Tibial artery (tissue), 4 donors: Measurements from ENCODE around the gene KIF4B.

Source experiments
- DNase-seq, 2 donors: peaks; one replicate each; pipeline ENCODE4 v3.0.0-alpha.2; 2019
- H3K27ac ChIP-seq, 2 donors: fragments of 200-600 bp; sonication (generic) in 1 of 2; 1 replicate in 1 of 2; 2 replicates in 1 of 2; pipeline ENCODE4 v1.5.1; 2018 to 2019; ENCODE audit warnings: mild to moderate bottlenecking in 1 of 2
- H3K27me3 ChIP-seq, 2 donors: fragments of 200-600 bp; sonication (generic) in 1 of 2; one replicate each; pipeline versions ENCODE4 v1.5.1 to v1.6.0; 2016 to 2019
- H3K36me3 ChIP-seq, 3 donors: fragments of 200-600 bp; sonication (generic) in 2 of 3; one replicate each; pipeline ENCODE4 v1.5.1; 2016 to 2019; ENCODE audit warnings: mild to moderate bottlenecking in 2 of 3
- H3K4me1 ChIP-seq, 4 donors: fragments of 200-600 bp; sonication (generic) in 2 of 4; 1 replicate in 3 of 4; 2 replicates in 1 of 4; pipeline ENCODE4 v1.5.1; 2016 to 2019
- H3K4me3 ChIP-seq, 2 donors: fragments of 200-600 bp; sonication (generic) in 1 of 2; 1 replicate in 1 of 2; 2 replicates in 1 of 2; pipeline ENCODE4 v1.5.1; 2018 to 2019; ENCODE audit warnings: mild to moderate bottlenecking in 2 of 2
- H3K9me3 ChIP-seq, 3 donors: fragments of 200-600 bp; sonication (generic) in 1 of 3; one replicate each; pipeline ENCODE4 v1.5.1; 2016 to 2019
- intact Hi-C: fragments of 100-400 bp; cut with DNase I; formaldehyde crosslinking; loops from one replicate; pipeline ENCODE4 v1.15.0; 2023; ENCODE audit warnings: low total_unique reads
- TF ChIP-seq, protein P1 (sequence below), 2 experiments: fragments of 200-600 bp in 1 of 2; fragments of 450-650 bp in 1 of 2; IDR thresholded peaks; one replicate each; pipeline ENCODE4 v1.5.1; 2017 to 2019; ENCODE audit warnings: antibody characterized with exemption in 2 of 2, mild to moderate bottlenecking in 1 of 2, moderate library complexity in 1 of 2

KIF4B gene

GRCh38 chr5:155040984-155041653, 27.6 kb downstream of the KIF4B start:
- no peak for DNase-seq
- no peaks in the 10 kb centered on the region for H3K9me3 ChIP-seq
- H3K27ac ChIP-seq = no peak overlapping the region
- TF ChIP-seq, protein P1, sequence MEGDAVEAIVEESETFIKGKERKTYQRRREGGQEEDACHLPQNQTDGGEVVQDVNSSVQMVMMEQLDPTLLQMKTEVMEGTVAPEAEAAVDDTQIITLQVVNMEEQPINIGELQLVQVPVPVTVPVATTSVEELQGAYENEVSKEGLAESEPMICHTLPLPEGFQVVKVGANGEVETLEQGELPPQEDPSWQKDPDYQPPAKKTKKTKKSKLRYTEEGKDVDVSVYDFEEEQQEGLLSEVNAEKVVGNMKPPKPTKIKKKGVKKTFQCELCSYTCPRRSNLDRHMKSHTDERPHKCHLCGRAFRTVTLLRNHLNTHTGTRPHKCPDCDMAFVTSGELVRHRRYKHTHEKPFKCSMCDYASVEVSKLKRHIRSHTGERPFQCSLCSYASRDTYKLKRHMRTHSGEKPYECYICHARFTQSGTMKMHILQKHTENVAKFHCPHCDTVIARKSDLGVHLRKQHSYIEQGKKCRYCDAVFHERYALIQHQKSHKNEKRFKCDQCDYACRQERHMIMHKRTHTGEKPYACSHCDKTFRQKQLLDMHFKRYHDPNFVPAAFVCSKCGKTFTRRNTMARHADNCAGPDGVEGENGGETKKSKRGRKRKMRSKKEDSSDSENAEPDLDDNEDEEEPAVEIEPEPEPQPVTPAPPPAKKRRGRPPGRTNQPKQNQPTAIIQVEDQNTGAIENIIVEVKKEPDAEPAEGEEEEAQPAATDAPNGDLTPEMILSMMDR (IDR thresholded peaks at IDR 0.05) = no peak
- H3K4me3 ChIP-seq = no peak overlapping the region
- intact Hi-C loops = no loop called here
- H3K36me3 ChIP-seq = no peaks in the 10 kb centered on the region
- H3K4me1 ChIP-seq = no peaks in the 10 kb centered on the region
- no peaks in the 10 kb centered on the region for H3K27me3 ChIP-seq

- Histone ChIP-seq H3K36me3 (no peaks in the 10 kb centered on the region), H3K9me3 (no peaks in the 10 kb centered on the region), H3K27ac (no peak overlapping the region), H3K4me1 (no peaks in the 10 kb centered on the region), H3K4me3 (no peak overlapping the region), H3K27me3 (no peaks in the 10 kb centered on the region)
- intact Hi-C loops = no loop called here
- DNase-seq = no peak
- TF ChIP-seq, protein P1 (IDR thresholded peaks at IDR 0.05) = no peak
Observed at GRCh38 chr5:155044591-155044990, 31.0 kb downstream of the KIF4B start.

- H3K27ac ChIP-seq = no peak overlapping the region
- TF ChIP-seq, protein P1 (IDR thresholded peaks at IDR 0.05) = no peak
- intact Hi-C loops = no loop called here
Observed at GRCh38 chr5:155046591-155046990, 33.0 kb downstream of the KIF4B start.

GRCh38 chr5:155047818-155048217, 34.3 kb downstream of the KIF4B start:
- Histone ChIP-seq H3K9me3 (no peaks in the 10 kb centered on the region), H3K4me1 (no peaks in the 10 kb centered on the region), H3K36me3 (no peaks in the 10 kb centered on the region), H3K27me3 (no peaks in the 10 kb centered on the region), H3K27ac (no peak overlapping the region), H3K4me3 (no peak overlapping the region)
- TF ChIP-seq, protein P1 (IDR thresholded peaks at IDR 0.05) = no peak
- intact Hi-C loops = no loop called here
- no peak for DNase-seq

More at GRCh38 chr5:155046591-155046990, 33.0 kb downstream of the KIF4B start:
- Histone ChIP-seq H3K4me1 (no peaks in the 10 kb centered on the region), H3K4me3 (no peak overlapping the region), H3K36me3 (no peaks in the 10 kb centered on the region), H3K9me3 (no peaks in the 10 kb centered on the region), H3K27me3 (no peaks in the 10 kb centered on the region)
- no peak for DNase-seq

- Histone ChIP-seq H3K27me3 (no peaks in the 10 kb centered on the region), H3K9me3 (no peaks in the 10 kb centered on the region), H3K4me3 (no peak overlapping the region), H3K27ac (no peak overlapping the region), H3K4me1 (no peaks in the 10 kb centered on the region), H3K36me3 (no peaks in the 10 kb centered on the region)
- TF ChIP-seq, protein P1 (IDR thresholded peaks at IDR 0.05) = no peak
- DNase-seq = no peak
- intact Hi-C loops = no loop called here
Observed at GRCh38 chr5:155049569-155050383, 36.2 kb downstream of the KIF4B start.
